Liver (tissue), 9 donors: Measurements from ENCODE around the gene RIC1. TPM values are rescaled to one million over a fixed set of nuclear protein-coding genes. Genes with fewer than 3 reads are reported as not detected.

Experiments used
- DNase-seq: peaks from one replicate; pipeline ENCODE4 v3.0.0-alpha.2; 2017; ENCODE audit warnings: low spot score
- H3K27ac ChIP-seq, 2 donors: one replicate each; pipeline ENCODE4 v1.7.0; 2013; ENCODE audit warnings: inconsistent platforms in 2 of 2, low read length in 2 of 2, control low read depth in 1 of 2, low read depth in 1 of 2, mild to moderate bottlenecking in 1 of 2
- H3K27me3 ChIP-seq, 4 donors: one replicate each; pipeline versions ENCODE4 v1.6.1 to v1.7.0; 2013; ENCODE audit warnings: low read length in 3 of 4, inconsistent platforms in 1 of 4, mild to moderate bottlenecking in 1 of 4, moderate library complexity in 1 of 4; ENCODE audit not compliant: control insufficient read depth in 4 of 4, insufficient read depth in 4 of 4
- H3K36me3 ChIP-seq, 4 donors: one replicate each; pipeline versions ENCODE4 v1.6.1 to v1.7.0; 2013; ENCODE audit warnings: low read length in 3 of 4, mild to moderate bottlenecking in 3 of 4, low read depth in 1 of 4, moderate library complexity in 1 of 4; ENCODE audit not compliant: control insufficient read depth in 4 of 4, insufficient read depth in 3 of 4
- H3K4me1 ChIP-seq, 4 donors: one replicate each; pipeline versions ENCODE4 v1.6.1 to v1.7.0; 2013; ENCODE audit warnings: low read length in 3 of 4, mild to moderate bottlenecking in 3 of 4, moderate library complexity in 1 of 4; ENCODE audit not compliant: control insufficient read depth in 4 of 4, insufficient read depth in 4 of 4
- H3K4me3 ChIP-seq, 3 donors: one replicate each; pipeline versions ENCODE4 v1.6.1 to v1.7.0; 2013; ENCODE audit warnings: low read length in 3 of 3, control low read depth in 1 of 3, low read depth in 1 of 3, mild to moderate bottlenecking in 1 of 3
- H3K9ac ChIP-seq, 2 donors: one replicate each; pipeline ENCODE4 v1.7.0; 2013; ENCODE audit warnings: low read length in 2 of 2, mild to moderate bottlenecking in 2 of 2, moderate library complexity in 2 of 2, control low read depth in 1 of 2, low read depth in 1 of 2
- H3K9me3 ChIP-seq, 4 donors: one replicate each; pipeline versions ENCODE4 v1.6.1 to v1.7.0; 2013; ENCODE audit warnings: low read length in 3 of 4; ENCODE audit not compliant: control insufficient read depth in 4 of 4
- ATF3 ChIP-seq: IDR thresholded peaks from 2 replicates; pipeline ENCODE4 v1.6.1; 2016; ENCODE audit warnings: antibody characterized with exemption
- EGR1 ChIP-seq, 2 donors: IDR thresholded peaks; 2 replicates each; pipeline ENCODE4 v1.6.1; 2016 to 2018; ENCODE audit warnings: antibody characterized with exemption in 2 of 2, low read depth in 2 of 2
- FOXA1 ChIP-seq: IDR thresholded peaks from 2 replicates; pipeline ENCODE4 v1.6.1; 2016; ENCODE audit warnings: antibody characterized with exemption
- FOXA2 ChIP-seq: IDR thresholded peaks from 2 replicates; pipeline ENCODE4 v1.6.1; 2016; ENCODE audit warnings: antibody characterized with exemption
- HNF4A ChIP-seq, 2 donors: conservative IDR thresholded peaks; 2 replicates each; pipeline ENCODE4 v1.6.1; 2016; ENCODE audit warnings: antibody characterized with exemption in 2 of 2, mild to moderate bottlenecking in 2 of 2
- HNF4G ChIP-seq: IDR thresholded peaks from 2 replicates; pipeline ENCODE4 v1.6.1; 2016; ENCODE audit warnings: antibody characterized with exemption
- JUND ChIP-seq, 2 donors: IDR thresholded peaks; 2 replicates each; pipeline ENCODE4 v1.6.1; 2016; ENCODE audit warnings: antibody characterized with exemption in 2 of 2
- MAX ChIP-seq: IDR thresholded peaks from 2 replicates; pipeline ENCODE4 v1.6.1; 2016; ENCODE audit warnings: antibody characterized with exemption
- NR2F2 ChIP-seq: IDR thresholded peaks from 2 replicates; pipeline ENCODE4 v1.6.1; 2016; ENCODE audit warnings: antibody characterized with exemption
- RAD21 ChIP-seq, 2 donors: IDR thresholded peaks; 2 replicates each; pipeline ENCODE4 v1.6.1; 2016; ENCODE audit warnings: antibody characterized with exemption in 2 of 2, mild to moderate bottlenecking in 2 of 2
- RXRA ChIP-seq, 2 donors: IDR thresholded peaks; 2 replicates each; pipeline ENCODE4 v1.6.1; 2017 to 2018; ENCODE audit warnings: antibody characterized with exemption in 2 of 2, mild to moderate bottlenecking in 1 of 2
- SP1 ChIP-seq: IDR thresholded peaks from 2 replicates; pipeline ENCODE4 v1.6.1; 2018; ENCODE audit warnings: antibody characterized with exemption, mild to moderate bottlenecking
- TAF1 ChIP-seq: conservative IDR thresholded peaks from 2 replicates; pipeline ENCODE4 v1.6.1; 2016; ENCODE audit warnings: antibody characterized with exemption, mild to moderate bottlenecking
- YY1 ChIP-seq: IDR thresholded peaks from 2 replicates; pipeline ENCODE4 v1.6.1; 2016; ENCODE audit warnings: antibody characterized with exemption, mild to moderate bottlenecking
- ZBTB33 ChIP-seq: IDR thresholded peaks from 2 replicates; pipeline ENCODE4 v1.6.1; 2016; ENCODE audit warnings: antibody characterized with exemption
- WGBS: extraction: QIAGEN DNeasy Blood & Tissue Kit; methylation state at CpG from one replicate; pipeline ENCODE4 v1.1.7; 2013; 5-methylcytosine and 5-hydroxymethylcytosine counted together
- polyA plus RNA-seq, 2 donors: library from polyadenylated mRNA; stranded (reverse) in 1 of 2; unstranded in 1 of 2; fragments of 200-250 nt in 1 of 2; fragments of >200 nt in 1 of 2; fragmentation: Nextera tagmentation in 1 of 2; extraction: Ambion mirVana in 1 of 2; gene quantifications; one replicate each; pipeline versions ENCODE4 v1.2.1 to v1.2.3, GENCODE V29; 2013 to 2015
- total RNA-seq, 2 donors: library from RNA; depleted of rRNA; stranded (reverse); fragments of >200 nt; gene quantifications; one replicate each; pipeline ENCODE4 v1.2.3, GENCODE V29; 2014
- TF ChIP-seq, protein P1 (sequence below): fragments of 150-350 bp; IDR thresholded peaks from 2 replicates; pipeline ENCODE4 v1.5.1; 2017; ENCODE audit warnings: improper control_type of control experiment, low read depth, low read length; ENCODE audit not compliant: missing input control
- TF ChIP-seq, protein P2 (sequence below): IDR thresholded peaks from 2 replicates; pipeline ENCODE4 v1.6.1; 2016; ENCODE audit warnings: antibody characterized with exemption, mild to moderate bottlenecking
- donor health status: healthy.
- donor health status: healthy.
- donor health status: healthy.
- donor health status: healthy.
- donor health status: healthy.

RIC1 gene
- total and polyA plus RNA-seq, 4 donors = 4.1 to 25.8 (median 9.8) TPM

GRCh38 chr9:5695860-5696259 lies 67.0 kb downstream of the RIC1 start:
- Histone ChIP-seq H3K4me1 (no peaks in the 10 kb centered on the region), H3K4me3 (no peak overlapping the region), H3K27ac (no peak overlapping the region), H3K9me3 (no peaks in the 10 kb centered on the region), H3K36me3 (no peaks in the 10 kb centered on the region), H3K9ac (no peak overlapping the region), H3K27me3 (no peaks in the 10 kb centered on the region)
- TF ChIP-seq ZBTB33 = no peak
- no peak for TF ChIP-seq MAX
- no peak for TF ChIP-seq FOXA2
- TF ChIP-seq TAF1 = no peak
- TF ChIP-seq HNF4G = no peak
- TF ChIP-seq HNF4A (conservative IDR thresholded peaks at IDR 0.05) = no peak
- no peak for TF ChIP-seq RXRA (IDR thresholded peaks at IDR 0.05)
- no peak for TF ChIP-seq NR2F2
- TF ChIP-seq YY1 = no peak
- no peak for TF ChIP-seq ATF3
- TF ChIP-seq, protein P1, sequence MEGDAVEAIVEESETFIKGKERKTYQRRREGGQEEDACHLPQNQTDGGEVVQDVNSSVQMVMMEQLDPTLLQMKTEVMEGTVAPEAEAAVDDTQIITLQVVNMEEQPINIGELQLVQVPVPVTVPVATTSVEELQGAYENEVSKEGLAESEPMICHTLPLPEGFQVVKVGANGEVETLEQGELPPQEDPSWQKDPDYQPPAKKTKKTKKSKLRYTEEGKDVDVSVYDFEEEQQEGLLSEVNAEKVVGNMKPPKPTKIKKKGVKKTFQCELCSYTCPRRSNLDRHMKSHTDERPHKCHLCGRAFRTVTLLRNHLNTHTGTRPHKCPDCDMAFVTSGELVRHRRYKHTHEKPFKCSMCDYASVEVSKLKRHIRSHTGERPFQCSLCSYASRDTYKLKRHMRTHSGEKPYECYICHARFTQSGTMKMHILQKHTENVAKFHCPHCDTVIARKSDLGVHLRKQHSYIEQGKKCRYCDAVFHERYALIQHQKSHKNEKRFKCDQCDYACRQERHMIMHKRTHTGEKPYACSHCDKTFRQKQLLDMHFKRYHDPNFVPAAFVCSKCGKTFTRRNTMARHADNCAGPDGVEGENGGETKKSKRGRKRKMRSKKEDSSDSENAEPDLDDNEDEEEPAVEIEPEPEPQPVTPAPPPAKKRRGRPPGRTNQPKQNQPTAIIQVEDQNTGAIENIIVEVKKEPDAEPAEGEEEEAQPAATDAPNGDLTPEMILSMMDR = no peak
- TF ChIP-seq EGR1 (IDR thresholded peaks at IDR 0.05; ENCODE audit: low read depth in 2 of 2) = no peak
- no peak for TF ChIP-seq SP1
- no peak for TF ChIP-seq FOXA1
- no peak for TF ChIP-seq JUND (IDR thresholded peaks at IDR 0.05)
- DNase-seq = no peak
- 94% methylated on average over 2 of the region's 2 CpGs for WGBS

GRCh38 chr9:5696884-5697283 lies 68.0 kb downstream of the RIC1 start:
- 96% methylated on average over 2 of the region's 2 CpGs for WGBS
- TF ChIP-seq RXRA (IDR thresholded peaks at IDR 0.05) (no peak), RAD21 (IDR thresholded peaks at IDR 0.05) (no peak), JUND (IDR thresholded peaks at IDR 0.05) (no peak), SP1 (no peak), NR2F2 (no peak), HNF4A (conservative IDR thresholded peaks at IDR 0.05) (no peak), ZBTB33 (no peak), MAX (no peak), EGR1 (IDR thresholded peaks at IDR 0.05; ENCODE audit: low read depth in 2 of 2) (no peak), YY1 (no peak)
- TF ChIP-seq, protein P1 = no peak
- TF ChIP-seq, protein P2, sequence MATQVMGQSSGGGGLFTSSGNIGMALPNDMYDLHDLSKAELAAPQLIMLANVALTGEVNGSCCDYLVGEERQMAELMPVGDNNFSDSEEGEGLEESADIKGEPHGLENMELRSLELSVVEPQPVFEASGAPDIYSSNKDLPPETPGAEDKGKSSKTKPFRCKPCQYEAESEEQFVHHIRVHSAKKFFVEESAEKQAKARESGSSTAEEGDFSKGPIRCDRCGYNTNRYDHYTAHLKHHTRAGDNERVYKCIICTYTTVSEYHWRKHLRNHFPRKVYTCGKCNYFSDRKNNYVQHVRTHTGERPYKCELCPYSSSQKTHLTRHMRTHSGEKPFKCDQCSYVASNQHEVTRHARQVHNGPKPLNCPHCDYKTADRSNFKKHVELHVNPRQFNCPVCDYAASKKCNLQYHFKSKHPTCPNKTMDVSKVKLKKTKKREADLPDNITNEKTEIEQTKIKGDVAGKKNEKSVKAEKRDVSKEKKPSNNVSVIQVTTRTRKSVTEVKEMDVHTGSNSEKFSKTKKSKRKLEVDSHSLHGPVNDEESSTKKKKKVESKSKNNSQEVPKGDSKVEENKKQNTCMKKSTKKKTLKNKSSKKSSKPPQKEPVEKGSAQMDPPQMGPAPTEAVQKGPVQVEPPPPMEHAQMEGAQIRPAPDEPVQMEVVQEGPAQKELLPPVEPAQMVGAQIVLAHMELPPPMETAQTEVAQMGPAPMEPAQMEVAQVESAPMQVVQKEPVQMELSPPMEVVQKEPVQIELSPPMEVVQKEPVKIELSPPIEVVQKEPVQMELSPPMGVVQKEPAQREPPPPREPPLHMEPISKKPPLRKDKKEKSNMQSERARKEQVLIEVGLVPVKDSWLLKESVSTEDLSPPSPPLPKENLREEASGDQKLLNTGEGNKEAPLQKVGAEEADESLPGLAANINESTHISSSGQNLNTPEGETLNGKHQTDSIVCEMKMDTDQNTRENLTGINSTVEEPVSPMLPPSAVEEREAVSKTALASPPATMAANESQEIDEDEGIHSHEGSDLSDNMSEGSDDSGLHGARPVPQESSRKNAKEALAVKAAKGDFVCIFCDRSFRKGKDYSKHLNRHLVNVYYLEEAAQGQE = no peak
- H3K9me3 ChIP-seq = no peaks in the 10 kb centered on the region
- no peaks in the 10 kb centered on the region for H3K36me3 ChIP-seq
- H3K4me1 ChIP-seq = no peaks in the 10 kb centered on the region
- H3K9ac ChIP-seq = no peak overlapping the region
- no peak for DNase-seq
- H3K27me3 ChIP-seq = no peaks in the 10 kb centered on the region
- no peak overlapping the region for H3K4me3 ChIP-seq
- H3K27ac ChIP-seq = no peak overlapping the region
